HG02759 (cell line): ENCODE measurements around the gene PPIG.
A peak's percentile ranks its signal among the peaks of the same experiment; 100 is the strongest.
"Not testable (repeated sequence)": the region's sequence is repeated elsewhere in the genome, so short reads cannot be mapped to it uniquely, and the experiment has no call there.

ENCODE experiments used
- ATAC-seq: cut with Tn5 transposase; IDR thresholded peaks from one replicate; pipeline ENCODE4 v1.9.1; 2021; ENCODE audit warnings: mild to moderate bottlenecking, moderate library complexity; ENCODE audit not compliant: unreplicated experiment

Gene PPIG

GRCh38 chr2:169584005-169584877, at the start of gene PPIG:
PPIG (plus strand) TSS chr2:169584351; CDS start chr2:169604042, 19,691 bp downstream.
- peak; percentile 89 for ATAC-seq

- not testable (repeated sequence) for ATAC-seq
Observed at GRCh38 chr2:169539460-169539859, 44.7 kb upstream of the PPIG start.

- ATAC-seq, result no peak
Observed at GRCh38 chr2:169540146-169540545, 44.0 kb upstream of the PPIG start.

- no peak for ATAC-seq
Observed at GRCh38 chr2:169542433-169542832, 41.7 kb upstream of the PPIG start.

- ATAC-seq, result no peak
Observed at GRCh38 chr2:169546756-169547155, 37.4 kb upstream of the PPIG start.

- ATAC-seq, result no peak
Observed at GRCh38 chr2:169561364-169561763, 22.8 kb upstream of the PPIG start.

GRCh38 chr2:169562084-169562483, 22.1 kb upstream of the PPIG start:
- ATAC-seq, result not testable (repeated sequence)

GRCh38 chr2:169562519-169562918, 21.6 kb upstream of the PPIG start:
- no peak for ATAC-seq

- ATAC-seq, result no peak
Observed at GRCh38 chr2:169565686-169566085, 18.5 kb upstream of the PPIG start.

- no peak for ATAC-seq
Observed at GRCh38 chr2:169569948-169570347, 14.2 kb upstream of the PPIG start.

GRCh38 chr2:169570752-169571151, 13.4 kb upstream of the PPIG start:
- ATAC-seq, result not testable (repeated sequence)

- no peak for ATAC-seq
Observed at GRCh38 chr2:169571571-169571970, 12.6 kb upstream of the PPIG start.

GRCh38 chr2:169572189-169572588, 12.0 kb upstream of the PPIG start:
- ATAC-seq, result no peak

- ATAC-seq, result no peak
Observed at GRCh38 chr2:169572821-169573159, 11.4 kb upstream of the PPIG start.

GRCh38 chr2:169573160-169573973, 10.8 kb upstream of the PPIG start, which contains the start of gene FASTKD1:
FASTKD1 (minus strand) TSS chr2:169573865; CDS start chr2:169572029, 1,836 bp downstream.
- ATAC-seq, result peak; percentile 99

- no peak for ATAC-seq
Observed at GRCh38 chr2:169573974-169574299, 10.2 kb upstream of the PPIG start.

- not testable (repeated sequence) for ATAC-seq
Observed at GRCh38 chr2:169574539-169574938, 9.6 kb upstream of the PPIG start.

GRCh38 chr2:169575264-169575663, 8.9 kb upstream of the PPIG start:
- ATAC-seq, result not testable (repeated sequence)

GRCh38 chr2:169579044-169579443, 5.1 kb upstream of the PPIG start:
- no peak for ATAC-seq

- not testable (repeated sequence) for ATAC-seq
Observed at GRCh38 chr2:169582552-169583266, 1.4 kb upstream of the PPIG start.

GRCh38 chr2:169583518-169583917, 633 bp upstream of the PPIG start:
- ATAC-seq, result no peak
